HG03469 (cell line): ENCODE measurements around the gene SAXO1.

Source experiments
- ATAC-seq: cut with Tn5 transposase; IDR thresholded peaks from one replicate; pipeline ENCODE4 v1.9.1; 2021; ENCODE audit warnings: mild to moderate bottlenecking, moderate library complexity, moderate number of reproducible peaks; ENCODE audit not compliant: unreplicated experiment

SAXO1 gene

GRCh38 chr9:18888290-18888689 is 144.7 kb downstream of the SAXO1 start:
- ATAC-seq: no peak

GRCh38 chr9:18887546-18887945 is 145.5 kb downstream of the SAXO1 start:
- ATAC-seq: no peak

- no peak for ATAC-seq
Observed at GRCh38 chr9:18881758-18882157, 151.3 kb downstream of the SAXO1 start.

GRCh38 chr9:18877984-18878383 is 155.0 kb downstream of the SAXO1 start:
- ATAC-seq: no peak
